GM23338 (cell line): ENCODE measurements around the gene OR52B6.

ENCODE experiments used
- CREB1 ChIP-seq: fragments of 250-450 bp; sonication (Bioruptor Pico); IDR thresholded peaks from 2 replicates; pipeline ENCODE4 v1.5.0; 2020; ENCODE audit warnings: low read depth, mild to moderate bottlenecking, moderate library complexity
- CTCF ChIP-seq, 2 experiments: fragments of 200-600 bp in 1 of 2; sonication (generic) in 1 of 2; conservative IDR thresholded peaks; 2 replicates each; pipeline versions ENCODE4 v1.5.1 to v1.6.1; 2016 to 2017; ENCODE audit warnings: antibody characterized with exemption in 2 of 2, low read depth in 2 of 2, mild to moderate bottlenecking in 2 of 2, moderate library complexity in 1 of 2
- ETS1 ChIP-seq: IDR thresholded peaks from 2 replicates; pipeline ENCODE4 v1.6.1; 2016; ENCODE audit warnings: antibody characterized with exemption
- EZH2 ChIP-seq: fragments of 200-600 bp; sonication (generic); IDR thresholded peaks from one replicate; pipeline ENCODE4 v1.8.0; 2017; ENCODE audit warnings: antibody characterized with exemption, mild to moderate bottlenecking, low read depth; ENCODE audit not compliant: unreplicated experiment
- EZH2phosphoT487 ChIP-seq: fragments of 200-600 bp; sonication (generic); IDR thresholded peaks from one replicate; pipeline ENCODE4 v1.8.1; 2018; ENCODE audit warnings: antibody characterized with exemption; ENCODE audit not compliant: unreplicated experiment
- JUNB ChIP-seq: IDR thresholded peaks from one replicate; pipeline ENCODE4 v1.6.1; 2016; ENCODE audit warnings: antibody characterized with exemption; ENCODE audit not compliant: unreplicated experiment
- NANOG ChIP-seq: IDR thresholded peaks from 2 replicates; pipeline ENCODE4 v1.6.1; 2016; ENCODE audit warnings: antibody characterized with exemption, borderline replicate concordance
- POLR2AphosphoS5 ChIP-seq: IDR thresholded peaks from 2 replicates; pipeline ENCODE4 v1.6.1; 2016; ENCODE audit warnings: antibody characterized with exemption, low read depth
- STAT1 ChIP-seq: IDR thresholded peaks from one replicate; pipeline ENCODE4 v1.6.1; 2016; ENCODE audit warnings: antibody characterized with exemption; ENCODE audit not compliant: unreplicated experiment
- ZNF114 ChIP-seq: fragments of 250-450 bp; sonication (Bioruptor Pico); IDR thresholded peaks from 2 replicates; pipeline ENCODE4 v1.5.0; 2020; ENCODE audit warnings: mild to moderate bottlenecking, moderate library complexity
- TF ChIP-seq, protein P1 (sequence below): IDR thresholded peaks from one replicate; pipeline ENCODE4 v1.6.1; 2018; ENCODE audit warnings: antibody characterized with exemption; ENCODE audit not compliant: unreplicated experiment
- TF ChIP-seq, protein P2 (sequence below): fragments of 250-450 bp; sonication (Bioruptor Pico); IDR thresholded peaks from 2 replicates; pipeline ENCODE4 v1.5.0; 2020; ENCODE audit warnings: mild to moderate bottlenecking, moderate library complexity

DNA sequence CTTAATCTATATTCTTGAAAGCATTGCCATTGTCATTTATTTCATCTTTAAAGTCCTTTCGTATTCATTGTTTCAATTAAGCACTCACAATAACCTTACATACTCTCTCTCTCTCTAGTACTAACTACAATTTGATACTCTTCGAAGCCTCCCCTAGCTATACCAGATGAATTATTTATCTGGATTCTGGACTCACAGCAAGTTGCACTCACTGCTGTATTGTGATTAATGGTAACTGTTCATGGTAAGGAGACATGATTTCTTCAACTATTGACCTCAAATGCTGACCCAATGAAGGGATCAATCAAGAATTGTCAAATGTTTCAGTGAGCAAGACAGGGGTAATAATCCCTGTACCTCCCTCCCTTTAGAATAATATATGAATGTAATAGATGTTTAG is 6.0 kb upstream of the OR52B6 start:
- TF ChIP-seq CREB1 (CRISPR knock-in tag) (no peak), CTCF (conservative IDR thresholded peaks at IDR 0.05; ENCODE audit: low read depth in 2 of 2) (no peak), ZNF114 (CRISPR knock-in tag) (no peak), JUNB (no peak), EZH2 (no peak), POLR2AphosphoS5 (no peak), EZH2phosphoT487 (no peak), NANOG (no peak), ETS1 (no peak), STAT1 (no peak)
- TF ChIP-seq, protein P1, sequence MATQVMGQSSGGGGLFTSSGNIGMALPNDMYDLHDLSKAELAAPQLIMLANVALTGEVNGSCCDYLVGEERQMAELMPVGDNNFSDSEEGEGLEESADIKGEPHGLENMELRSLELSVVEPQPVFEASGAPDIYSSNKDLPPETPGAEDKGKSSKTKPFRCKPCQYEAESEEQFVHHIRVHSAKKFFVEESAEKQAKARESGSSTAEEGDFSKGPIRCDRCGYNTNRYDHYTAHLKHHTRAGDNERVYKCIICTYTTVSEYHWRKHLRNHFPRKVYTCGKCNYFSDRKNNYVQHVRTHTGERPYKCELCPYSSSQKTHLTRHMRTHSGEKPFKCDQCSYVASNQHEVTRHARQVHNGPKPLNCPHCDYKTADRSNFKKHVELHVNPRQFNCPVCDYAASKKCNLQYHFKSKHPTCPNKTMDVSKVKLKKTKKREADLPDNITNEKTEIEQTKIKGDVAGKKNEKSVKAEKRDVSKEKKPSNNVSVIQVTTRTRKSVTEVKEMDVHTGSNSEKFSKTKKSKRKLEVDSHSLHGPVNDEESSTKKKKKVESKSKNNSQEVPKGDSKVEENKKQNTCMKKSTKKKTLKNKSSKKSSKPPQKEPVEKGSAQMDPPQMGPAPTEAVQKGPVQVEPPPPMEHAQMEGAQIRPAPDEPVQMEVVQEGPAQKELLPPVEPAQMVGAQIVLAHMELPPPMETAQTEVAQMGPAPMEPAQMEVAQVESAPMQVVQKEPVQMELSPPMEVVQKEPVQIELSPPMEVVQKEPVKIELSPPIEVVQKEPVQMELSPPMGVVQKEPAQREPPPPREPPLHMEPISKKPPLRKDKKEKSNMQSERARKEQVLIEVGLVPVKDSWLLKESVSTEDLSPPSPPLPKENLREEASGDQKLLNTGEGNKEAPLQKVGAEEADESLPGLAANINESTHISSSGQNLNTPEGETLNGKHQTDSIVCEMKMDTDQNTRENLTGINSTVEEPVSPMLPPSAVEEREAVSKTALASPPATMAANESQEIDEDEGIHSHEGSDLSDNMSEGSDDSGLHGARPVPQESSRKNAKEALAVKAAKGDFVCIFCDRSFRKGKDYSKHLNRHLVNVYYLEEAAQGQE = no peak
- TF ChIP-seq, protein P2, sequence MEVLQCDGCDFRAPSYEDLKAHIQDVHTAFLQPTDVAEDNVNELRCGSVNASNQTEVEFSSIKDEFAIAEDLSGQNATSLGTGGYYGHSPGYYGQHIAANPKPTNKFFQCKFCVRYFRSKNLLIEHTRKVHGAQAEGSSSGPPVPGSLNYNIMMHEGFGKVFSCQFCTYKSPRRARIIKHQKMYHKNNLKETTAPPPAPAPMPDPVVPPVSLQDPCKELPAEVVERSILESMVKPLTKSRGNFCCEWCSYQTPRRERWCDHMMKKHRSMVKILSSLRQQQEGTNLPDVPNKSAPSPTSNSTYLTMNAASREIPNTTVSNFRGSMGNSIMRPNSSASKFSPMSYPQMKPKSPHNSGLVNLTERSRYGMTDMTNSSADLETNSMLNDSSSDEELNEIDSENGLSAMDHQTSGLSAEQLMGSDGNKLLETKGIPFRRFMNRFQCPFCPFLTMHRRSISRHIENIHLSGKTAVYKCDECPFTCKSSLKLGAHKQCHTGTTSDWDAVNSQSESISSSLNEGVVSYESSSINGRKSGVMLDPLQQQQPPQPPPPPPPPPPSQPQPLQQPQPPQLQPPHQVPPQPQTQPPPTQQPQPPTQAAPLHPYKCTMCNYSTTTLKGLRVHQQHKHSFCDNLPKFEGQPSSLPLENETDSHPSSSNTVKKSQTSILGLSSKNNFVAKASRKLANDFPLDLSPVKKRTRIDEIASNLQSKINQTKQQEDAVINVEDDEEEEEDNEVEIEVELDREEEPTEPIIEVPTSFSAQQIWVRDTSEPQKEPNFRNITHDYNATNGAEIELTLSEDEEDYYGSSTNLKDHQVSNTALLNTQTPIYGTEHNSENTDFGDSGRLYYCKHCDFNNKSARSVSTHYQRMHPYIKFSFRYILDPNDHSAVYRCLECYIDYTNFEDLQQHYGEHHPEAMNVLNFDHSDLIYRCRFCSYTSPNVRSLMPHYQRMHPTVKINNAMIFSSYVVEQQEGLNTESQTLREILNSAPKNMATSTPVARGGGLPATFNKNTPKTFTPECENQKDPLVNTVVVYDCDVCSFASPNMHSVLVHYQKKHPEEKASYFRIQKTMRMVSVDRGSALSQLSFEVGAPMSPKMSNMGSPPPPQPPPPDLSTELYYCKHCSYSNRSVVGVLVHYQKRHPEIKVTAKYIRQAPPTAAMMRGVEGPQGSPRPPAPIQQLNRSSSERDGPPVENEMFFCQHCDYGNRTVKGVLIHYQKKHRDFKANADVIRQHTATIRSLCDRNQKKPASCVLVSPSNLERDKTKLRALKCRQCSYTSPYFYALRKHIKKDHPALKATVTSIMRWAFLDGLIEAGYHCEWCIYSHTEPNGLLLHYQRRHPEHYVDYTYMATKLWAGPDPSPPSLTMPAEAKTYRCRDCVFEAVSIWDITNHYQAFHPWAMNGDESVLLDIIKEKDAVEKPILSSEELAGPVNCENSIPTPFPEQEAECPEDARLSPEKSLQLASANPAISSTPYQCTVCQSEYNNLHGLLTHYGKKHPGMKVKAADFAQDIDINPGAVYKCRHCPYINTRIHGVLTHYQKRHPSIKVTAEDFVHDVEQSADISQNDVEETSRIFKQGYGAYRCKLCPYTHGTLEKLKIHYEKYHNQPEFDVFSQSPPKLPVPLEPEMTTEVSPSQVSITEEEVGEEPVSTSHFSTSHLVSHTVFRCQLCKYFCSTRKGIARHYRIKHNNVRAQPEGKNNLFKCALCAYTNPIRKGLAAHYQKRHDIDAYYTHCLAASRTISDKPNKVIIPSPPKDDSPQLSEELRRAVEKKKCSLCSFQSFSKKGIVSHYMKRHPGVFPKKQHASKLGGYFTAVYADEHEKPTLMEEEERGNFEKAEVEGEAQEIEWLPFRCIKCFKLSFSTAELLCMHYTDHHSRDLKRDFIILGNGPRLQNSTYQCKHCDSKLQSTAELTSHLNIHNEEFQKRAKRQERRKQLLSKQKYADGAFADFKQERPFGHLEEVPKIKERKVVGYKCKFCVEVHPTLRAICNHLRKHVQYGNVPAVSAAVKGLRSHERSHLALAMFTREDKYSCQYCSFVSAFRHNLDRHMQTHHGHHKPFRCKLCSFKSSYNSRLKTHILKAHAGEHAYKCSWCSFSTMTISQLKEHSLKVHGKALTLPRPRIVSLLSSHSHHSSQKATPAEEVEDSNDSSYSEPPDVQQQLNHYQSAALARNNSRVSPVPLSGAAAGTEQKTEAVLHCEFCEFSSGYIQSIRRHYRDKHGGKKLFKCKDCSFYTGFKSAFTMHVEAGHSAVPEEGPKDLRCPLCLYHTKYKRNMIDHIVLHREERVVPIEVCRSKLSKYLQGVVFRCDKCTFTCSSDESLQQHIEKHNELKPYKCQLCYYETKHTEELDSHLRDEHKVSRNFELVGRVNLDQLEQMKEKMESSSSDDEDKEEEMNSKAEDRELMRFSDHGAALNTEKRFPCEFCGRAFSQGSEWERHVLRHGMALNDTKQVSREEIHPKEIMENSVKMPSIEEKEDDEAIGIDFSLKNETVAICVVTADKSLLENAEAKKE = no peak
